ENCODE measurements around the gene TP53RK.

DNA sequence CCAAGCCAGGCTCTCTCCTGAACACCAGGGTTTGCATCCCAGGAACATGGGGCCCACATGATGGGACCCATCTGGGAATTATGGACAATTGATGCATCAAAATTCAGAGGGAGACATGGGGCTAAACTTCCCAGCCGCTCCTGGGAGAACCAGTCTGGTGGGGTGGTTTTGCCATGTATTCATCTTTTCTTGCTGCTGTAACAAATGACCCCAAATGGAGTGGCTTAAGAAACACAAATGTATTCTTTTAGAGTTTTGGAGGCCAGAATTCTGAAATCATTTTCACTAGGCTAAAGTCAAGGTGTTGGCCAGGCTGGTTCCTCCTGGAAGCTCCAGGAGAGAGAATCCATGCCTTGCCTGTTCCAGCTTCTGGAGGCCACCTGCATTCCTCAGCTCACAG lies 44.5 kb downstream of the TP53RK start:
- no peak for TF ChIP-seq POLR2A (IDR thresholded peaks at IDR 0.05; ENCODE audit: low read length)
- TF ChIP-seq GATA1 (IDR thresholded peaks at IDR 0.05; ENCODE audit: low read depth, low read length) = no peak

Data from erythroblast (primary cell).